GM21360 (cell line): ENCODE data around the gene RANBP1.
"Not testable (repeated sequence)": the region's sequence is repeated elsewhere in the genome, so short reads cannot be mapped to it uniquely, and the experiment has no call there.

Source experiments
- ATAC-seq: cut with Tn5 transposase; IDR thresholded peaks from one replicate; pipeline ENCODE4 v1.9.1; 2021; ENCODE audit warnings: mild to moderate bottlenecking, moderate library complexity; ENCODE audit not compliant: unreplicated experiment

Gene RANBP1

DNA sequence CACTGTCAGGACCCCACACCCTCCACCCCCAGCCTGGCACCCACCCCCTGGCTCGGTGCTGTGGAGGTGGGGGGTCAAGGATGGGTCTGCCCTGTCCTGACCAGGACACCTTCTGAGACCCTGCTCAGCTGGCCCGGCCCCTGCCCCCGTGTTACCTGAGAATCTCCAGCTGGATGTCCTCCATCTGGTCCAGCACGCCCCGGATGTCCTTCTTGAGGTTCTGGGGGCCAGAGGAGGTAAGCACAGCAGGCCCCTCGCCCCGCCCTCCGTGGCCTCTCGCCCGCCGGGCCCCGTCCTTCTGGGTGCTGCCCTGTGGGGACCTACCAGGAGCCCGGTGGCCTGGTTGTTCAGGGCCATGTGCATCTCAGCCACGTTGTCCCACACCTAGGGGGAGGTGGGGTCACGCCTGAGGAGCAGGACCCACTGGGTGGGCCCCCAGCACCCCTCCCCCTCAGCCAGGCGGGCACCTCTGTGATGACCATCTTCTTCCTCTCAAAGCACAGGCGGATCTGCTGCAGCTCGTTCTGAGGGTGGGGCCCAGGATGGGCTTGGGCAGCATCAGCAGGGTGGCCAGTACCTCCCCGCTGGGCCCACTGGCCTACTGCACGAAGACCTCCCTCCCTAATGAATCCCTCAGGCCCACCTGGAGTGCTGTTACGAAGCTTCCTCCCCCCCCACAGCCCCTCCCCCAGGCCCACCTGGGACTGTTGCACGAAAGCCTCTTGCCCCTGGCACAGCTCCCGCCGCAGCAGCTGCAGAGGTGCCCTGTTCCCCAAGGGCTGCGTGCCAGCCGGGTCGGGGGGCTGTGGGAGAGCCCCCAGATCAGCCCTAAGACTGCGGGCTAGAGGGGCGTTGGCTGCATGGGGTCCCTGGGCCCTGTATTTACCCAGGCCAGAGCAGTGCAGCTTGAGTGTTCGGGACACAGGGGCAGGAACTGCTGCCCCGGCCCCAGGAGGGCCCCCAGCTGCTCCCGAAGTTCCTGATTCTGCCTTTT, 33.6 kb downstream of the RANBP1 start:
- ATAC-seq, result no peak

DNA sequence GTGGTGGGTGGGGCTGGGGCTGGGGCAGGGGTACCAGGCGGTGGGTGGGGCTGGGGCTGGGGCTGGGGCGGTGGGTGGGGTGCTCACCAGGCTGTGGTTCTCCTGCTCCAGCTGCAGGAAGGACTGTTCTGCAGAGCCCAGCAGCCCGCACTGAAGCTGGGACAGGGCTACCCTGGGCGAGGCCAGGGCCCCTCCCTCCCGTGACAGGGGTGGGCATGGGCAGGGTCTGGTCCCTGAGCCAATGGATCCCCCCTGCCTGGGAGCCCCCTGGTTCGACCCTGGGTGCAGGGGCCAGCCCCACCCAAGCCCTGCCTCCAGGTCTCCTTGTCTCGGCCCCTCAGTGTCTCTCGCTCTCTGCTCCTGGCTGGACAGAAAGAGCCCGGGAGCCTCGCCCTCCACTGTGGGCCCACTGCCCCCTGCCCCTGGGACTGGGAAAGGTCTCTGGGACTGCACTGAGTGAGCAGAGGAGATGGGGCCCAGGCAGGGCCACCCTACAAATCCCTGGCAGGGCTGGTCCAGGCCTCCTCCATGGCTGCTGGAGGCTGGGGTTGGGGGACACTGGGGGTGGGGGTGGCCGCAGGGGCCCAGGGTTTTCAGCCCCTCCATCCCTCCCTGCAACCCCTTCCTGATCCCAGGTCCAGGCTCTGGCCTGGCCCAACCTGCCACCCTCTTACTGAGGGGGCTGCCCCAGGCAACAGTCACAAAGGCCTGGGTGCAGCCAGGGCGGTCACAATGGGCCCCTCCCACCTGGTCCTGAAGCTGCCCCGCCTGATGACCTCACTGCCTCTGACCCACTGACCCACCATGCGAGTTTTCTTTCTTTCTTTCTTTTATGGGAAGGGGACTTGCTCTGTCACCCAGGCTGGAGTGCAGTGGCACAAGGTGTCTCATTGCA, 34.7 kb downstream of the RANBP1 start, which contains the start of gene CCDC188:
TSS of gene CCDC188 (minus strand) at position 675 of the 895 bp plus-strand sequence. CDS start at position 606, 69 bp downstream.
- ATAC-seq, result no peak

DNA sequence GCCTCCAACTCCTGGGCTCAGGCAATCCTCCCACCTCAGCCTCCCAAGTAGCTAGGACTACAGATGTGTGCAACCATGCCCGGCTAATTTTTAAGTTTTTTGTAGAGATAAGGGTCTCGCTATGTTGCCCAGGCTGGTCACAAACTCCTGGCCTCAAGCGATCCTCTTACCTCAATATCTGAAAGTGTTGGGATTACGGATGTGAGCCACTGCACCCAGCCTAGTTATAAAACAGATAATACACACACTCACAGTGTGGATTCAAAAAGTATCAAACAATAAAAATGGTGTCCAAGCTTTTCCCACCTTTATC, 35.3 kb downstream of the RANBP1 start:
- ATAC-seq, result no peak

DNA sequence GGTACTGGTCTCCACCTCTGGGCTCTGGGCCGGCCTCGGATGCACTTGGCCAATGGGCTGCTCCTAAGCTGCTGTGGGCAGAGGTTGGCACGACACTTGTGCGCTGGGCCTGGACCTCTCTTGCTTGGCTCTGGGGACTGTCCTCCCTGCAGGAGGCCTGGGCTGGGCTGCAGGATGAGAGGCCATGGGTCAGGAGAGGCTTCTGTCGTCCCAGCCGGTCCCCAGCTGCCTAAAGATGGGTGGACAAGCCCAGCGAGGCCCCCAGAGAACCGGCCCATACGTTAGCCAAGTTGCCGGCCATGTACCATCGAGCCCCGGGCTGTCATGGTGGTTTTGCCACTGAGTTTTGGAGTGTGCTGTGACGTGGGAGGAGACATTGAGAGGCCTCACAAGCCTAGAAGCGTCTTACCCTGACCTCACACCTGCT, 36.6 kb downstream of the RANBP1 start:
- ATAC-seq, result no peak

DNA sequence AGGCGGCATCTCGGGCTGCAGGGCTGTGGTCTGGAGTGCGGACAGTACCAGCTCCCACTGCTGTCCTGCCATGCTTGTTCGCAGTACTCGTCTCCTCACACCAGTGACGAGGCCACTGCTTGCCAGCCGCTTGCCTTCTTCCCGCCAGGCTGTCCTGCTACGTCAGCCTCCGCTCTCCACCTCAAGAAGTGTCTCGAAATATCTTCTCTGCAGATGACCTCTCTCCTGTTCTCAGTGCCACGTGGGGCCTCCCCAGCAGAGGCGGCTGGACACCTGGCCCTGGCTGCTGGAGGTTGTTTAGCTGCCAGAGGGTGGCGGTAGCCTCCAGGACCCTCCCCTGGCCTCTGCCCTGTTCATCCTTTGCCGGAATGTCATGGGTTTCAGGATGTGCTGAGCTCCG, 38.0 kb downstream of the RANBP1 start:
- no peak for ATAC-seq

DNA sequence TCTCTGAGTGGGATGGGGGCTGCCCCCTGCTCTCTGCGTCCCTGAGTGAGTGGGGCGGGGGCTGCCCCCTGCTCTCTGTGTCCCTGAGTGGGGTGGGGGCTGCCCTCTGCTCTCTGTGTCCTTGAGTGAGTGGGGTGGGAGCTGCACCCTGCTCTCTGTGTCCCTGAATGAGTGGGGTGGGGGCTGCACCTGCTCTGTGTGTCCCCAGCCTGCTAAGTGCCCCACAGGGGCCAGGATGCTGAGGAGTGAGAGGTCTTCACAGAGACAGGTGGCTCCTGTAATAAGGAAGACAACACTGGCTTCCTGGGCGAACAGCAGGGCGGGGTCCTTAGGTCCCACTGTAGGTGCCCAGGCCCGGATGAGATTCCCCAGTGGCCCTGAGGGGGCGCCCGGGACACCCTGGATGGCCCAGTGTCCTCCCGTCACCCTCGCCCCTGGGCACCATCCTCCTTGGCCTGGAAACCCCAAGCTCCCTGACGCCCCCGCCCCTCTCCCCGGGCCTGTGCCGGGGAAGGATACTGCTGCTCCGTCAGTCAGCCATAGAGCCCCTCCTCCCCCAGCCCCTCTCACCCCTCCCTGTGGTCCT, 38.8 kb downstream of the RANBP1 start:
- ATAC-seq, result no peak

DNA sequence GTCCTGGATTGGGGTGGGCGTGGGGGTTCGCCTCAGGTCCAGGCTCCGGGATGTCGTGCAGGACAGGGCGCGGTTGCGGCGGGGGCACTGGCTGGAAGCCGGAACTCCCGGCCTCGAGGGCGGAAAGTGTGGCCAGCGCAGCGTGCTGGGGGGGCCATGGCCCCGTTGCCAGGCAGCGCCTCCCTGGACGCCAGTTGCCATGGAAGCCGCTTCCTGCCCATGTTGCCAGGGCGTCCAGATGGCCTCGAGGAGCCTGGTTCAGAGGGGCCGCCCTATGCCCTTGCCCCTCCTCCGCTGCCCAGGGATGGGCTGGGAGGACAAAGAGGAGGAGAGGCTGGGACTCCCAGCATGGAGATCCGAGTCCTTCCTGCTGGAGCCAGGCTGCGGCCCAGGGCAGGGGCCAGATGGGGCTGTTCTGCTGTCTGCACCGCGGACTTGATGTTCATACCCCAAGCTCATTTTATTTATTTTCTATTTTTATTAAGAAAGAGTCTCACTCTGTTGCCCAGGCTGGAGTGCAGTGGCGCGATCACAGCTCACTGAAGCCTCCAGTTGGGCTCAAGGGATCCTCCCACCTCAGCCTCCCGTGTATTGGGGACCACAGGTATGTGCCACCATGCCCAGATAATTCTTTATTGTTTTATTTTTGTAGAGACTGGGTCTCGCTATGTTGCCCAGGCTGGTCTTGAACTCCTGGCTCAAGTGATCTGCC, 39.6 kb downstream of the RANBP1 start:
- no peak for ATAC-seq

DNA sequence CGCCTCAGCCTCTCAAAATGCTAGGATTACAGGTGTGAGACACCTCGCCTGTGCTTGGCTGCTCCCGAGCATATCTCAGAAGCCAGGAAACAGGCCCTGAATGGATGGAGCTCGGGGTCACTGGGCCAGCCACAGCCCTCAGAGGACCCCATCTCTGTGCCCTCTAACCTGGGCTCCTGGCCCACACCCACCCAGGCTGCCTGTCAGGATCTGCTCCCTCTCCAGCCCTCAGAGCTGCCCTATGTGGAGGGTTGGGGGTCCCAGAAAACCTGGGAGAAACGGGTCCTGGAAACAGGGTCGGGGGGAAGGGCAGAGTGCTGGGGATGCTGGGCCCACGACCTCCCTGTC, 40.1 kb downstream of the RANBP1 start:
- no peak for ATAC-seq

DNA sequence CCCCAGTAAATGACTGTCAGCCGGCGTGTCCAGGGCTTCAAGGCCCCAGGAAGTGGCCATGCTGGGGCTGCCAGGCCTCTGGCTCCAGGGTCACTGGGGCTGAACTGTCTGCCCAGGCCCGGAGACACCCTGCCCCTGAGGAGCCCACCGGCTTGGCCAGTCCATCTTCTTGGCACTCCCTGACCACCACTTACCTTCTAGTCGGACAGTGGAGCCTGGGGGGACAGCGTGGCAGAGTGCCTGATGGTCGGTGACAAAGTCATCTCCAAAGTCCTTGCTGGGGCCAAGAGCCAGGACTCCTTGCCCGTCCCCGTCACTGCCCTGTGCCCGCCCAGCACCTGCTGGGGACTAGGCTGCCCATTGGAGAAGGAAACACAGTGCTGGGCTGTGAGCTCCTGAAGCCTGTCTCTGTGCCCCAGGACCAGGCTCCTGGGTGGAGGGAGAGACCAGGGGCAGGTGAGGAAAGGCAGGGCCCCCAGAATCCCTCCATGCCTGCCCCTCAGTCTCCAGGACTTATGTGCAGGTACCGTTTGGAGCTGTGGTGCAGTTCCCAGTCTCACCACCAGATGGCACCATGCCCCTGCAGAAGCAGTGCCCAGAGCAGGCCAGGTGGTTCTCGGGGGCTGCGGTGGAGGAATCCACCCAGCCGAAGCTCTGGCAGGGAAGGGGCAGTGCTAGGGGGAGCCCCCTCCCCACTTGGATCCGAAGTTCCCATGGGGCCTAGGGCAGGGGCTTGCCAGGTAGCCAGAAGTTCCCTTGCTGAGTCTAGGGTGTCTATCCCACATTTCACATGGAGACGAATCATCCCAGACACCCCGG, 40.9 kb downstream of the RANBP1 start:
- ATAC-seq, result no peak

DNA sequence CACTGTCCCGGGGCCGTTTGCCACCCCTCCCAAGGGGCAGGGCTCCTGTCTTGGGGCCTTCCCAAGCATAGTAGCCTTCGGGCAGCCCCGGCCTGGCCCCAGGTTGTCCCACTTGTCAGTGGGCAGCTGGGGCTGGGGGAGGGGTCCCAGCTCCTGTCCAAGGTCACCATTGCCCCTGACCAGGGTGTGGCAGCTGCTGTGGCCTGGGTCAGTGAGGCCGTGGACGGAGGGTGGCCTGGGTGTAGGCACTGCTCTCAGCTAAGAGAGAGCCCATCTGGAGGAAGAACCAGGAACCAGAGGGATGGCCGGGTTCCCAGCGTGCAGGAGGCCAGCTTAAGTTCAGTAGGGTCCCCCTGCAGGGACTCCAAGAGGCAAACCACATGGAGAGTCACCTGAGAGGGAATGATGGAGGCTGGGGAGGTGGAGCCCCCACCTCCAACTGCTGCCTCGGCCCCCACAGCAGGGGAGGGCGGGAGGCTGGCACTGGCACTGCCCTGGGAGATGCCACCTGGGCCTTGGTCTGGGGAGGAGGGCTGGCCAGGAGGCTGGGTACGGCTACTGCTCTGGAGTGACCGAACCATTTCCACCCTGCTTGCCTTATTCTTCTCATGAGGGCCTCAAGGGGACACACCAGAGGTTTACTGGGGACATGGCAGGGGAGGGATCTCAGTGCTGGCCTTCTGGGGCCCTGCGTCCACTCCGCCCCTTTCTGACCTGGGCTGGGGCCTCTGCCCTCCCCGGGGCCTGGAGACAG, 41.7 kb downstream of the RANBP1 start:
- ATAC-seq, result no peak

DNA sequence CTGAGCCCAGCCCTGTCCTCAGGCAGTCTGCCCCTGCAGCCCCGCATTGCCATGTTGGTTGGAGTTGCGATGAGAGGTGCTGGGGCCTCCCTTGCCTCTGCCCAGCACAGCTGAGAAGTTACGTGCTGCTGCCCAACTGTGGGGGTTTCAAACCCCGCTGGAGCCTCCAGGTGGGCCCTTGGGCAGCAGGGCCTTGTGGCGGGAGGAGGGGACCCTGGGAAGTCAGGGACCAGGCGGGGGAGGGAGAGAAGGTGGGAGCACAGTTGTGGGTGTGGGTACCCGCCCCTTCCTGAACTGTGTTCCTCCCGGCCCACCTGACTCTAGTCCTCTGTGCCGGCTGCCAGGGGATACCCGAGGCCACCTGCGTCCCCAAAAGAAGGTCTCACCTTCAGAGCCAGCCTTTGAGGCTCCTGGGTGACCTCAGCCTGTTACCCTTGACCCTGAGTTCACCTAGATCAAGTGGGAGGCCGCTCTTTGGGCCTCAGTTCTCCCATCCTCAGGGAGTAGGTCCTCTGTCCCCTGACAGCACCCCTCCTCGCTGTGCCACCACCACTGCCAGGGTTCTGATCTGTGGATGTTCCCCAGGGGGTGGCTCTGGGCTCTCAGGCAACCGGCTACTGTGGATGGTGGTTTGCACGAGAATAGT, 42.6 kb downstream of the RANBP1 start:
- no peak for ATAC-seq

DNA sequence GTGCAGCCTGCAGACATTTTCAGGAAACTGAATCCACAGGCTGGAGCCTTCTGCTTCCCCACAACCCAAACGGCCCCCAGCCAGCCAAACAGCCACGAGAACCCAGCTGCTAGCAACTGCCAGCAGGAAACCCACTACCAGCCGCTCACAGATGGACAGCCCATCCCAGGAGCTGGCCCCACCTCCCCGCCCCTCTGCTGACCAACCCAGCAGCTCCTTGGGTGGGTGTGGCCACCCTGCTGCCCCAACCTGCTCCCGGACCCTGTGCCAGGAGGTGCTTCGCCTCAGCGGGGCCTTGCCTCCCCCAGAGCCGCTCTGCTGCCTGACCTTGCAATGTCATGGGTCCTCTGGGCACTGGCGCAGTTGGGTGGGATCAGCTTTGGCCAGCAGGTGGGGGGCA, 43.2 kb downstream of the RANBP1 start:
- no peak for ATAC-seq

DNA sequence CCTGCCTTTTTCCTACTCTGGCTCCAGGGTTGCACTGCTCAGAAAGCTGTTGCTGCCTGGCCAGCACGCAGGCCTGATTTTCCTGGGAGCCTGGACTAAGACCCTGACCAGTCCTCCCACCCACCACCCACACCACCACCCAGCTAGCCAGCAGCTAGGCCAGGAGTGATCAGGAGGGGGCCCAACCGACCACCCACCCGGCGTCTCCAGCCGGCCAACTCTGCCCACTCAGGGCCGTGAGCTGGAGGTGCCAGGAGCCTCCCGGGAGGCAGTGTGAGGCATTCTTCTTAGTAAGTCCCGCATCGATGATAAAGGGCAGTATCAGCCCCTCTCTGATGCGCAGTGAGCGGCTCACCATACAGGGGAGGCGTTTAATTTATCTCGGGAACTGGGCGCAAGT, 43.6 kb downstream of the RANBP1 start:
- ATAC-seq, result not testable (repeated sequence)

DNA sequence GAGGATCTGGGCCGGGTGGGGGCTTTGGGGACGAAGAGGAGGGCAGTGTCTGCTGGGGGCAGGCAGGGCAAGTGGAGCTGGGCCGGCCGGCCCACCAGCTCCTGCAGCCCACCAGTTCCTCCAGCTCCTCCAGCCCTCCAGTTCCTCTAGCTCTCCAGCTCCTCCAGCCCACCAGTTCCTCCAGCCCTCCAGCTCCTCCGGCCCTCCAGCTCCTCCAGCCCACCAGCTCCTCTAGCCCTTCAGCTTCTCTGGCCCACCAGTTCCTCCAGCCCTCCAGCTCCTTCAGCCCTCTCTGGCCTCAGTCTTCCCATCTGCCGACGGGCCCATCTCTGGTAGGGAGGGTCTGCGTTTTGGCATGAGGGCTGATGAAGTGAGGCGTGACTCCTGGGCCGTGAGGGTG, 44.1 kb downstream of the RANBP1 start:
- no peak for ATAC-seq

DNA sequence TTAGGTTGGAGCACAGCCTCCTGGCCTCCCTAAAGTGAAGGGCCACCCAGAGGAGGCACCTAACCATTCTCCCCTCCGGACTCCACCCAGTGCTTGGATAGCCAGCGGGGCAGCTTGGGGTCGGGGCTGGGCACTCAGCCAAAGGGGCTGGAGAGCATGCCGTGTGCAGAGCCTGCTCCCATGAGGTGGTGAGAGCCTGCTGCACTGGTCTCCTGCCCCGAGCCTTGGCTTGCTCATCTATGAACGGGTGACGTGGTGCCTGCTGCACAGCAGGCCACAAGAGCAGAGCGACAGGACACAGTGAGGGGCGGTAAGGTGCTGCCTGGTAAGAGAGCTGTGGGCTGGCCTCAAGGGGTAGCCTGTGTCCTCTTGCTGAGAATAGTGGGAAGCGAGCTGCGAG, 49.0 kb downstream of the RANBP1 start:
- no peak for ATAC-seq

DNA sequence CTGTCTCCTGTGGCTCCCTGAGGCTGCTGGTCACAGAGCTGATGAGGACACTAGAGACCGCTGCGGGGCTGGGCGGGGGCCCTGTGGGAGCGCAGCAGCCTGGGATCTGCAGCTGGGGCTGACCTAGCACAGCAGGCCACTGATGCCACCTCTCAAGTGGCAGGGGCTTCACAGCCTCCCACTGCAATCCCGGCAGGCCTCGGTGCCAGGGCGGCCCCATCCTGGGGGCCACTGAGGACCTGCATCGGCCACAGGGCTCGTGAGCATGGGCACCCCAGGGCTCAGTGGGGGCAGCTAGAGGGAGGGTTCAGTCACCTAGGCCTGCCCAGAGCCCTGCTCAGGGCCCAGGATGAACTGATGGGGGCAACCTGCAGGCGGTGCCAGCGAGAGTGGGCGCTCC, 49.5 kb downstream of the RANBP1 start:
- ATAC-seq, result no peak

DNA sequence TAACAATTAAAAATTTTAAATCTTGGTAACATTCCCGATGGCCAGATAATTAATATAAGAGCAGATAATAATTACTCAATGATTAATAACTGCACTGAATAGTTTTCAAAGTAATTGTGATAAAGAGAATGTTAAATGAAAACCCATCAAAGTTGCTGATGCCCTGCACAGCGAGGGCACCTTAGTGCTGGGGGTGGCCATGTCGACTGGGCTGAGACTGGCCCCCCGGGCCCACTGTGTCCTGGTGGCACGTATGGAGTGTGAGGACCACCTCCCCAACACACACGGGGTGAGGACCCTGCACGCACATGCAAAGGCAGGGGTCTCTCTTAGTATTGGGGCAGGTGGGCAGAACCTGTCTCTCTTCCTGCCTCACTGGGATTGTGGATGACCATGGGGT, 50.0 kb downstream of the RANBP1 start:
- ATAC-seq, result no peak

DNA sequence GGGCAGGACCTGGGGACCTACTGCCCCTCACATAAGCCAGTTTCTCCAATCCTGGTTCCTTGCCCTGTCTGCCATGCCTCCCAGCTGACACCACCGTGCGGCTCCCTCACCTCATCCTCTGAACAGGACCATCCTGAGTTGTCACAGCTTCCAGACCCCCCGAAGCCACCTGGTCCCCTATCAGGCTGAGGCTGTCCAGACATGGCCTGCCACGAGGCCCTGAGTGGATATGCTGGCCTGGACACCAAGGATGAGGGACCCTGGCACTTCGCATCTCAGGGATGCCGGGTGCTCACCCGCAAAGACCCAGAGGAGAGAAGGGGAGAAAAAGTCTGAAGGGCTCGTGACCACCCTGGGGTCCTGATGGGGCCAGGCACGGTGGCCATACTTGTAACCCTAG, 50.8 kb downstream of the RANBP1 start:
- ATAC-seq, result no peak
